Prostate gland (tissue), 2 donors: ENCODE measurements around the gene LGALS13. TPM values are rescaled to one million over a fixed set of nuclear protein-coding genes. Genes with fewer than 3 reads are reported as not detected.

Source experiments
- DNase-seq: peaks from one replicate; pipeline ENCODE4 v3.0.0-alpha.2; 2019; ENCODE audit warnings: low spot score
- H3K27ac ChIP-seq, 2 donors: fragments of 200-600 bp; sonication (generic); 2 replicates each; pipeline ENCODE4 v1.5.1; 2017 to 2019
- H3K27me3 ChIP-seq: fragments of 200-600 bp; sonication (generic); replicated peaks from 2 replicates; pipeline ENCODE4 v1.5.1; 2019; ENCODE audit not compliant: insufficient read depth
- H3K36me3 ChIP-seq, 2 donors: fragments of 200-600 bp; sonication (generic); 1 replicate in 1 of 2; 2 replicates in 1 of 2; pipeline versions ENCODE4 v1.5.1 to v1.8.1; 2017 to 2019
- H3K4me1 ChIP-seq: fragments of 200-600 bp; sonication (generic); replicated peaks from 2 replicates; pipeline ENCODE4 v1.5.1; 2019
- H3K4me3 ChIP-seq, 2 donors: fragments of 200-600 bp; sonication (generic); 2 replicates each; pipeline ENCODE4 v1.5.1; 2017 to 2019
- H3K9me3 ChIP-seq: fragments of 200-600 bp; sonication (generic); 2 replicates; pipeline ENCODE4 v1.5.1; 2017
- CTCF ChIP-seq, 4 experiments: fragments of 200-600 bp in 2 of 4; fragments of 450-650 bp in 2 of 4; sonication (generic) in 2 of 4; IDR thresholded peaks; 1 replicate in 3 of 4; 2 replicates in 1 of 4; pipeline ENCODE4 v1.5.1; 2016 to 2019; ENCODE audit warnings: antibody characterized with exemption in 4 of 4, mild to moderate bottlenecking in 2 of 4, moderate library complexity in 2 of 4
- POLR2A ChIP-seq: fragments of 450-650 bp; IDR thresholded peaks from one replicate; pipeline ENCODE4 v1.6.1; 2016; ENCODE audit warnings: antibody characterized with exemption, mild to moderate bottlenecking
- POLR2AphosphoS5 ChIP-seq: sonication (generic); formaldehyde crosslinking; IDR thresholded peaks from one replicate; pipeline ENCODE4 v1.6.1; 2017; ENCODE audit warnings: antibody characterized with exemption
- WGBS: methylation state at CpG from one replicate; pipeline ENCODE4 v1.1.5; 2018; 5-methylcytosine and 5-hydroxymethylcytosine counted together
- intact Hi-C: fragments of 100-400 bp; cut with DNase I; formaldehyde crosslinking; loops from one replicate; pipeline ENCODE4 v1.14.2; 2022
- total RNA-seq, 2 donors: library from RNA; depleted of rRNA; stranded (reverse); fragments of >200 nt; gene quantifications; one replicate each; pipeline ENCODE4 v1.1.0, GENCODE V29; 2016

LGALS13 gene
- total RNA-seq, 2 donors from 2014 or later, result not detected

DNA sequence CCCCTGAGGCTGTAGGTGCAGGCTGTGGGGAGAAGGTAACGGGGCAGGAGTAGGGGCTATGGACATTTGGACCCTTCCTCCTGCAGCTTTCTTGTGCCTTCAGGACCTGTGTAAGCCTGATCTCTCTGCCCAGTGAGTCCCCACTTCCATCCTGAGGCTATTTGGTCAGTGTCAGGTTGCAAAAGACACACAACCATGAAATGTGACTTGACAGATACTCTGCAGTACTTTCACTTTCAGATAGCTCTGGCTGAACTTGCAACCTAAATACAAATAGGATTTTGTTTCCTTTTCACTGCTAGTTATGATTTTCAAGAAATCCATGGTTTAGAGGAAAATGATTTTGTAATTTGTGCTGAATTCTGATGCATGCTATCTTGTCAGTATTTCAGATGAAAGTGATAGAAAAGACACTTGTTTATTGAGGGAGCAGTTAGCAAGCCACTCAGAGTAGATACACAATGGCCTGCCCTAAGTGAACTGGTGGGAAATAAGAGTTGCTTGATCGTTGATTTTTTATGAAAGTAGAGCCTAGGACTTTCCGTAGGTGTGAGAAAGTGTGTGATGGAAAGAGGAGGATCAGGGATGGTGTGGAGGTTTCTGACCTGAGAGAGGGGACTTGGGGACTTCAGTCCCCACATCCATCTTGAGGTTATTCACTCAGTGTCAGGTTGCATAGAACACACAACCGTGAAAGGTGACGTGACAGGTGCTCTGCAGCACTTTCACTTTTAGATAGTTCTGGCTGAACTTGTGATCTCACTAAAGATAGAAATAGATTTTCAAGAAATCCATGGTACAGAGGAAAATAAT lies 44.3 kb upstream of the LGALS13 start:
- Histone ChIP-seq H3K36me3 (no peaks in the 10 kb centered on the region), H3K27ac (no peak overlapping the region), H3K9me3 (no peaks in the 10 kb centered on the region), H3K4me1 (no peaks in the 10 kb centered on the region), H3K4me3 (no peak overlapping the region), H3K27me3 (no peaks in the 10 kb centered on the region)
- peak; percentile 30 for DNase-seq
- 29% methylated on average over 5 of the region's 5 CpGs for WGBS
- intact Hi-C loops, result no loop called here
- TF ChIP-seq POLR2A (no peak), POLR2AphosphoS5 (peak; percentile 67)

DNA sequence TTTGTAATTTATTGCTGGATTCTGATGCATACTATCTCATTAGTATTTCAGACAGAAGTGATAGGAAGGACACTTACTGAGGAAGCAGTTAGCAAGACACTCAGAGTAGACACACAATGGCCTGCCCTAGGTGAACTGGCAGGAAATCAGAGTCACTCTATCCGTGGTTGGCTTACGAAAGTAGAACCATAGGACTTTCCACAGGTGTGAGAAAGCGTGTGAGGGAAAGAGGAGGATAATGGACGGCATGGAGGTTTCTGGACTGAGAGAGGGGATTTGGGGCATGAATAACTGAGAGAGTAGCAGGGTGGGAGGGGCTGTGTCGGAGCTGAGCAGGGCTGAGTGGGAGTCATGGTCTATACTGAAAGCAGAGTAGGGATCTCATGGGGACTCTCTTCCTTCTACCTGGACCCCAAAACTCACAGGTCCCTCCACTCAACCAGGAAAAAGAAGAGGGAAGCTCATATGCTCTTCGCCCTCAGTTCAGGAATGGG lies 43.7 kb upstream of the LGALS13 start:
- Histone ChIP-seq H3K27me3 (no peaks in the 10 kb centered on the region), H3K4me3 (no peak overlapping the region), H3K4me1 (no peaks in the 10 kb centered on the region), H3K9me3 (no peaks in the 10 kb centered on the region), H3K36me3 (no peaks in the 10 kb centered on the region), H3K27ac (no peak overlapping the region)
- intact Hi-C loops, result no loop called here
- WGBS, result 72% methylated on average over 6 of the region's 6 CpGs
- TF ChIP-seq POLR2A, result no peak
- no peak for TF ChIP-seq POLR2AphosphoS5
- DNase-seq, result no peak

DNA sequence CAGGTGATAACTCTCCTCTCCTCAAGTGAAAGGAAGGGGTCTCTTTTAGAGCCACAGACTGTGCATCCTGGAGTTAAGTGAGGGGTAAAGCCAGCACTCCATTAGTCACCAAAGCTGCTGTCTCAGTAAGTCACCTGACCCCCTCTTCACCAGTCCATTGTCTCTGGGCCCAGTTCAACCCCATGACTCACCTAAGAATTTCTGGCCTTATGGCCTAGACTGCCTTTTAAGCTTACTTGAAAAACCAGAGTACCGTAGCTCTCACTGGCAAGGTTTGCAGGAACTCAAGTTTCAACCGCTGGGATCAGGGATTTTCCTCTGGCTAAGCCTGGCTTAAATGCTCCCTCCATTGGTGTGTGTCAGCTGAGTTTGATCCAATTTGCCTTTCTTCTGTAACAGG lies 38.9 kb upstream of the LGALS13 start:
- H3K27ac ChIP-seq, result no peak overlapping the region
- DNase-seq, result no peak
- no peaks in the 10 kb centered on the region for H3K9me3 ChIP-seq
- intact Hi-C loops, result no loop called here
- WGBS, result 67% methylated on average over 2 of the region's 2 CpGs
- no peak for TF ChIP-seq CTCF (IDR thresholded peaks at IDR 0.05)
- TF ChIP-seq POLR2A, result no peak
- TF ChIP-seq POLR2AphosphoS5, result no peak
- no peaks in the 10 kb centered on the region for H3K4me1 ChIP-seq
- no peak overlapping the region for H3K4me3 ChIP-seq
- no peaks in the 10 kb centered on the region for H3K36me3 ChIP-seq
- no peaks in the 10 kb centered on the region for H3K27me3 ChIP-seq

DNA sequence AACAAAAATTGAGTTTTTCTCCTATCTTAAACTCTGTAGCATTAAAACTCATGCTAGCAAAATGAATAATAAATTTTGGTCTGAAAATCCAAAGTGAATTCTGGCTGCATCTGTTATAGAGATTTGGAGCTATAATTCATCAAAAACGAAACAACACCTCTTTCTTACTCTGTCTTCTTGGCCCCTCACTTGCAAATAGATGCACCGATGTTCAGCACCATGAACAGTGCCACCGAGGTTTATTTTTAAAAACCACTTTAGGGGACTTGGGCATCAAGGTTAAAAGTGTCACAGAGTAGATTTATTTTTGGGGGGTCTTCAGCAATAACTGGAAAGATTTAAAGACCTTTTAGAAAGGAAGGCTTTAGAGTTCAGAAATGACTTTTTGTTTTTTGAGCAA lies 36.3 kb upstream of the LGALS13 start:
- 53% methylated on average over 3 of the region's 3 CpGs for WGBS
- H3K4me3 ChIP-seq, result no peak overlapping the region
- no peaks in the 10 kb centered on the region for H3K27me3 ChIP-seq
- H3K9me3 ChIP-seq, result no peaks in the 10 kb centered on the region
- no peak for DNase-seq
- no peaks in the 10 kb centered on the region for H3K36me3 ChIP-seq
- no peak overlapping the region for H3K27ac ChIP-seq
- H3K4me1 ChIP-seq, result no peaks in the 10 kb centered on the region
- no peak for TF ChIP-seq CTCF (IDR thresholded peaks at IDR 0.05)
- TF ChIP-seq POLR2AphosphoS5, result no peak
- TF ChIP-seq POLR2A, result no peak
- intact Hi-C loops, result no loop called here

DNA sequence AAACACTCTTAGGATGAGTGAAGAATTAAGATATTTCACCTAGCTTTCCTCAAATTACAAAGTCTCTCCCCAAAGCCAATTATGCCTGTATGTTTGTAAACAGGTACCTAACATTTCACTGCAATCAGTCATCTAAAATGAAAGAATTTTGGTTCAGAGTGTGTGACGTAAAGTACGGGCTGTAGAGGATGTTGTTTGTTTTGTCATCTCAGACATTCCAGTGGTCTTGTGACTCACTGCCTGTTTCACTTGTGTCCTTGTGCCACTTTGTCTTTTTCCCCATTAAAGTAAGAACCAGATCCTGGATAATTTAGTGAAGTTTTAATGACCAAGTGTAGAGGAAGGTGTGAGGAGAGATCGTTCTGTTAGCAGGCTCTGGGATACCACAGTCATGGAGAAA lies 33.7 kb upstream of the LGALS13 start:
- TF ChIP-seq POLR2A (no peak), POLR2AphosphoS5 (no peak), CTCF (IDR thresholded peaks at IDR 0.05) (no peak)
- Histone ChIP-seq H3K4me3 (no peak overlapping the region), H3K9me3 (no peaks in the 10 kb centered on the region), H3K36me3 (no peaks in the 10 kb centered on the region), H3K27ac (no peak overlapping the region), H3K27me3 (no peaks in the 10 kb centered on the region), H3K4me1 (no peaks in the 10 kb centered on the region)
- intact Hi-C loops, result no loop called here
- 26% methylated on average over 3 of the region's 3 CpGs for WGBS
- no peak for DNase-seq

DNA sequence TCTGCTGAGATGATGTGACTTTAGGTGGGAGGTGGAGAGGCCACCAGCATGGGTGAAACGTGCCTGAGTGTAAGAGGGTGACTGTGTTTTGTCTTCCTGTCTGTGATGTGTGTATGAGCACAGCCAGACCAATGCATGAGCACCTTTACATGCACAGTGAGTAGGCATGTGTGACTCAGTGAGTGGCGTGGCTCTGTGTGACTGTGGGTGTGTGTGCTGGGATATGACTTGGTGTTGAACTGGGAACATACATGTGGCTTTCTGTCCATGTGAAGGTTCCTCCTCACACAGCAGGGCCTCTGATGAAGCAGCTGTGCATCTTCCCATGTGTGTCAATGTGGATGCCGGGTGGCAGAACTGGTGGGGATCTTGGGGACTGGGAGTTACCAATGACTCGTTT lies 19.9 kb upstream of the LGALS13 start:
- H3K4me1 ChIP-seq, result no peaks in the 10 kb centered on the region
- 43% methylated on average over 4 of the region's 4 CpGs for WGBS
- intact Hi-C loops, result no loop called here
- no peak overlapping the region for H3K27ac ChIP-seq
- H3K36me3 ChIP-seq, result no peaks in the 10 kb centered on the region
- no peaks in the 10 kb centered on the region for H3K9me3 ChIP-seq
- no peak for DNase-seq
- no peak overlapping the region for H3K4me3 ChIP-seq
- TF ChIP-seq POLR2A (no peak), CTCF (IDR thresholded peaks at IDR 0.05) (no peak), POLR2AphosphoS5 (no peak)
- peaks cover 2% of the 10 kb centered on the region for H3K27me3 ChIP-seq
